Measurements from ENCODE around the gene EXOC4.
"Not testable (repeated sequence)": the region's sequence is repeated elsewhere in the genome, so short reads cannot be mapped to it uniquely, and the experiment has no call there.

The EXOC4 gene

GRCh38 chr7:133313575-133313974 is 60.7 kb downstream of the EXOC4 start:
- DNase-seq (ENCODE audit: extremely low read depth, low read depth): no peak

GRCh38 chr7:133314084-133314483 is 61.2 kb downstream of the EXOC4 start:
- no peak for TF ChIP-seq CTCF (IDR thresholded peaks at IDR 0.05; ENCODE audit: low read depth, low read length)
- DNase-seq (ENCODE audit: extremely low read depth, low read depth): no peak

More at GRCh38 chr7:133313575-133313974, 60.7 kb downstream of the EXOC4 start:
- TF ChIP-seq CTCF (IDR thresholded peaks at IDR 0.05; ENCODE audit: low read depth, low read length): no peak

- DNase-seq (ENCODE audit: extremely low read depth, low read depth): no peak
- TF ChIP-seq CTCF (IDR thresholded peaks at IDR 0.05; ENCODE audit: low read depth, low read length): no peak
Measured at GRCh38 chr7:133315332-133316040, 62.6 kb downstream of the EXOC4 start.

GRCh38 chr7:133319842-133320241 is 67.0 kb downstream of the EXOC4 start:
- no peak for TF ChIP-seq CTCF (IDR thresholded peaks at IDR 0.05; ENCODE audit: low read depth, low read length)

GRCh38 chr7:133320891-133321290 is 68.0 kb downstream of the EXOC4 start:
- TF ChIP-seq CTCF (IDR thresholded peaks at IDR 0.05; ENCODE audit: low read depth, low read length): no peak
- no peak for DNase-seq (ENCODE audit: extremely low read depth, low read depth)

More at GRCh38 chr7:133319842-133320241, 67.0 kb downstream of the EXOC4 start:
- no peak for DNase-seq (ENCODE audit: extremely low read depth, low read depth)

- not testable (repeated sequence) for DNase-seq (ENCODE audit: extremely low read depth, low read depth)
Measured at GRCh38 chr7:133321366-133321765, 68.5 kb downstream of the EXOC4 start.

- not testable (repeated sequence) for DNase-seq (ENCODE audit: extremely low read depth, low read depth)
Measured at GRCh38 chr7:133326745-133327144, 73.9 kb downstream of the EXOC4 start.

- DNase-seq (ENCODE audit: extremely low read depth, low read depth): not testable (repeated sequence)
Measured at GRCh38 chr7:133328021-133328420, 75.1 kb downstream of the EXOC4 start.

- no peak for DNase-seq (ENCODE audit: extremely low read depth, low read depth)
- no peak for TF ChIP-seq CTCF (IDR thresholded peaks at IDR 0.05; ENCODE audit: low read depth, low read length)
Measured at GRCh38 chr7:133330085-133330484, 77.2 kb downstream of the EXOC4 start.

Measured in AG09319 (cell line).